ENCODE results near the gene AQP7. TPM values are rescaled to one million over a fixed set of nuclear protein-coding genes. Genes with fewer than 3 reads are reported as not detected.
A peak's percentile ranks its signal among the peaks of the same experiment; 100 is the strongest.
"Not testable (repeated sequence)": the region's sequence is repeated elsewhere in the genome, so short reads cannot be mapped to it uniquely, and the experiment has no call there.

Gene AQP7
- total RNA-seq, 1 donor from 2014 or later = 18.9 TPM

DNA sequence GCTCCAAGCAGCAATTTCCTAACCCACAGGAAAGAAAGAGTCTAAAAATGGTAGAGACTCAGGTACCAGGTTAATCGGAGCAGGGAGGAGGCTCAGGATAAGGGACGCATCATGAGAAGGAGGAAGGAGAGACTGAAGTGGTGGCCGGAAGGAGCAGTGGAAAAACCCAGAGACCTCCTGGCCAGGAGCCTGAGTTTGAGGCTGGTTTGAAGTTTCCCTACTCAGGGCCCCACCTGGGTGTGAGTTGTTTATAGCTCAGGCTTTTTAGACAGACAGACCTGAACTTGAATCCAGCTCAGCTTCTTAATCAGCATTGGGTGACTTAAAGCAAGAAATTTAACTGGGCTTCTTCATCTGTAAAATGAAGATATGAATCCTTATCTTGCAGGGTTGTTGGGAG, 11.9 kb upstream of the AQP7 start:
- intact Hi-C loops (cut with DNase I) = no loop called here
- H3K36me3 ChIP-seq = no peaks in the 10 kb centered on the region

DNA sequence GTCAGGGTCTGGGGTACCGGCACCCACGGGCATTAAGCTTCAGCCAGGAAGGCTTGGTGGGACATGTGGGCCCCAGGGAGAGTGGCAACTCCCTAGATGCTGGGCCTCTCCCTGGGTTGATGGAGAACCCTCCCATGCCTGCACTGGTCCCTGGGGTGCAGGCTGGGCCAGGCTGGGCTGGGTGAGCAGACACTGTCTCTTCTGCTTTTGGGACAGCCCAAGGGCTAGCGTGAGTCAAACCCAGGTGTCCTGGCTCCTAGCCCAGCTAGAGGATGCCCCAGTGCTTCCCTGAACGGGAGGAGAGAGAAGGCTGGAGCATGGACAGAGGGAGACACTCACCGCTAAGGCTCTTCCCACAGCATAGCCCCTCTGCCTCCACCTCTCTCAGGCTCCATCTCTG, 5.7 kb upstream of the AQP7 start:
- intact Hi-C loops (cut with DNase I) = no loop called here
- no peaks in the 10 kb centered on the region for H3K27me3 ChIP-seq

More for the DNA sequence above, 11.9 kb upstream of the AQP7 start:
- H3K27me3 ChIP-seq = no peaks in the 10 kb centered on the region
- TF ChIP-seq, protein P1, sequence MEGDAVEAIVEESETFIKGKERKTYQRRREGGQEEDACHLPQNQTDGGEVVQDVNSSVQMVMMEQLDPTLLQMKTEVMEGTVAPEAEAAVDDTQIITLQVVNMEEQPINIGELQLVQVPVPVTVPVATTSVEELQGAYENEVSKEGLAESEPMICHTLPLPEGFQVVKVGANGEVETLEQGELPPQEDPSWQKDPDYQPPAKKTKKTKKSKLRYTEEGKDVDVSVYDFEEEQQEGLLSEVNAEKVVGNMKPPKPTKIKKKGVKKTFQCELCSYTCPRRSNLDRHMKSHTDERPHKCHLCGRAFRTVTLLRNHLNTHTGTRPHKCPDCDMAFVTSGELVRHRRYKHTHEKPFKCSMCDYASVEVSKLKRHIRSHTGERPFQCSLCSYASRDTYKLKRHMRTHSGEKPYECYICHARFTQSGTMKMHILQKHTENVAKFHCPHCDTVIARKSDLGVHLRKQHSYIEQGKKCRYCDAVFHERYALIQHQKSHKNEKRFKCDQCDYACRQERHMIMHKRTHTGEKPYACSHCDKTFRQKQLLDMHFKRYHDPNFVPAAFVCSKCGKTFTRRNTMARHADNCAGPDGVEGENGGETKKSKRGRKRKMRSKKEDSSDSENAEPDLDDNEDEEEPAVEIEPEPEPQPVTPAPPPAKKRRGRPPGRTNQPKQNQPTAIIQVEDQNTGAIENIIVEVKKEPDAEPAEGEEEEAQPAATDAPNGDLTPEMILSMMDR (IDR thresholded peaks at IDR 0.05) = no peak
- no peak overlapping the region for H3K27ac ChIP-seq
- no peak overlapping the region for H3K4me3 ChIP-seq
- no peak for DNase-seq (ENCODE audit: low spot score in 2 of 2)
- H3K4me1 ChIP-seq = no peaks in the 10 kb centered on the region
- no peaks in the 10 kb centered on the region for H3K9me3 ChIP-seq

DNA sequence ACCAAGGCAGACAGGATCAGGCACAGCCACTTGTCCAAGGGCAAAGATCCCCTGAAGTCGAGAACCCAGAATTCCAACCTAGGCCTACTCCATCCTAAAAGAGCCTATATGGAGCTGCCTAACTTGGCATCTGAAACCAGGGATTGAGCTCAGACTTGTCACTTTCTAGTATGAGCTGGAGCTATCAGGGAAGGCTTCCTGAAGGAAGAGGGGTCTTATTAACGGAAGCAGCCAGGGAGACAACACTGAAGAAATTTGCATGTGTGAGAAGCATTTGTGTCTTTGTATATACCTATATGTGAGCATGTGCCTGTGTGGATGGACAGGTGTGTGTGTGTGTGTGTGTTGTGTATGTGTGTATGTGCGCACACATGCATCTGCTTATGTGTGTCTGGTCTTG, 4.7 kb upstream of the AQP7 start:
- no peak overlapping the region for H3K4me3 ChIP-seq
- TF ChIP-seq, protein P1 (IDR thresholded peaks at IDR 0.05) = no peak
- no peak overlapping the region for H3K27ac ChIP-seq
- no peaks in the 10 kb centered on the region for H3K36me3 ChIP-seq
- peaks cover 0 to 11% of the 10 kb centered on the region in 2 donors for H3K4me1 ChIP-seq
- no peaks in the 10 kb centered on the region for H3K27me3 ChIP-seq
- intact Hi-C loops (cut with DNase I) = no loop called here
- DNase-seq (ENCODE audit: low spot score in 2 of 2) = no peak
- H3K9me3 ChIP-seq = no peaks in the 10 kb centered on the region

More for the DNA sequence above, 5.7 kb upstream of the AQP7 start:
- TF ChIP-seq, protein P1 (IDR thresholded peaks at IDR 0.05) = no peak
- peaks cover 0 to 2% of the 10 kb centered on the region in 2 donors for H3K4me1 ChIP-seq
- no peaks in the 10 kb centered on the region for H3K9me3 ChIP-seq
- no peak for DNase-seq (ENCODE audit: low spot score in 2 of 2)
- H3K36me3 ChIP-seq = no peaks in the 10 kb centered on the region
- no peak overlapping the region for H3K4me3 ChIP-seq
- no peak overlapping the region for H3K27ac ChIP-seq

DNA sequence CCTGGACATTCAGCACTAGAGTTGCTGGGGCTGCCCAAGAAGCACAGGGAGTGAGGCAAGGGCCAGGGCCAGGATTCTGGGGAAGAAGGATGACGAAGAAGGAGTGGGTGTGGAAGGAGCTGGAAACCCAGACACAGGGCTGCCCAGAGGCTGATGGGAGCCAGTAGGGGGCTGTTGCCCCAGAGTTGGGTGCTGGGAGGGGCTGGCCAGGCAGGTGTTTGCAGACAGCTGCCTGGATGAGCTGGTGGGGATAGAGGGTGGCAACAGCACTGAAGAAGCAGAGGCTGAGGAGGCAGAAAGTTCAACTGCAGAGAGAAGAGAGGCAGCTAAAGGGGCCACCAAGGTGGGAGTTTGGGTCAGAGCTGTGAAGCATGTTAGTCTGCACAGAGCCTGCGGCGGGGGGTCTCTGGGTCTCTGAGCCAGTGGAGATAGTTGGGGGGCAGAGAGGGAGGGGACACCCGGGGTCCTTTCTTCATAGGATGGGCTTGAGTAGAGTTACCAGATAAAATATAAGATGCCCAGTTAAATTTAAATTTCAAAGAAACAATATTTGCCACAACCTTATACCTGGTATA, 2.5 kb upstream of the AQP7 start:
- no peaks in the 10 kb centered on the region for H3K9me3 ChIP-seq
- H3K4me3 ChIP-seq = no peak overlapping the region
- TF ChIP-seq, protein P1 (IDR thresholded peaks at IDR 0.05) = no peak
- H3K36me3 ChIP-seq = no peaks in the 10 kb centered on the region
- peaks cover 0 to 15% of the 10 kb centered on the region in 2 donors for H3K4me1 ChIP-seq
- intact Hi-C loops (cut with DNase I) = loop anchor here (5.0 kb wide), 1 partner anchor 112 kb away; no protein-coding TSS in a partner anchor
- DNase-seq (ENCODE audit: low spot score in 2 of 2) = no peak
- no peak overlapping the region for H3K27ac ChIP-seq
- no peaks in the 10 kb centered on the region for H3K27me3 ChIP-seq

DNA sequence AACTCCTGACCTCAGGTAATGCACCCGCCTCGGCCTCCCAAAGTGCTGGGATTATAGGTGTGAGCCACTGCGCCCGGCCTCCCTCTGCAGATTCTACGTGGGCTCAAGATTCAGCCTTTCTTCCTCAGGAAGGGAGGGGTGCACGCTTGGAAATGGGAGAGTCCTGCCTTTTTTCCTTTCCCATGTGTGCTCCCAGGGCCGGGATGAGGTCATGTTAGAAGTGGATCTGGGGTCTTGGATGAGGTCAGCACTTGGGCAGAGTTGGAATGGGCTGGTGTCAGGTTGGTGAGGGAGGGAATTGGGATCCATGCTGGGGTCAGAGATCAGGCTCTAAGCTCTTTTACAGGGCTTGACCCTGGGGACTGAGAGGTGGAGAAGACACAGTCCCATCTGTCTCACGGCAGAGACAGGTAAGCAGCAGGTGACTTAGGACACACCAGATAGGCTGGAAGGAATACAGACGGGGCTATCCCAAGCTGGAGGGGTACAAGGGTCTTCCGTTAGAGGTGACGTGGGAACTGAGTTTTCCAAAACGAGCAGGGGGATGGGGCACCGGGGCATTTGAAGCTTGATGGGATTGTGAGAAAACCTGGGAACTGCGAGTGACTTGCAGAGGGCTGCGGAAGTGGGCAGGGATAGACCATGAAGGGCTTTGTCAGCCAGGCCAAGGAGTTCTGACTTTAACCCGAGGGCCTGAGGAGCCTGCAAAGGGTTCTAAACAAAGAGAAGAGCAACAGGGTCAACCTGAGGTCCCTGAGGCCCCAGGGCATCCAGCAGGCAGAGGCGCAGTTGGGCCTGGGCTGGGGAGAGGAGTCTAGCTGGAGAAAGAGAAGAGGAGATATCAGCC, 1.8 kb upstream of the AQP7 start:
- Histone ChIP-seq H3K27ac (no peak overlapping the region), H3K27me3 (no peaks in the 10 kb centered on the region), H3K4me3 (no peak overlapping the region), H3K4me1 (peaks cover 0 to 15% of the 10 kb centered on the region in 2 donors), H3K36me3 (no peaks in the 10 kb centered on the region), H3K9me3 (no peaks in the 10 kb centered on the region)
- intact Hi-C loops (cut with DNase I) = loop anchor here (5.0 kb wide), 1 partner anchor 113 kb away; no protein-coding TSS in a partner anchor
- no peak for DNase-seq (ENCODE audit: low spot score in 2 of 2)
- TF ChIP-seq, protein P1 (IDR thresholded peaks at IDR 0.05) = no peak

DNA sequence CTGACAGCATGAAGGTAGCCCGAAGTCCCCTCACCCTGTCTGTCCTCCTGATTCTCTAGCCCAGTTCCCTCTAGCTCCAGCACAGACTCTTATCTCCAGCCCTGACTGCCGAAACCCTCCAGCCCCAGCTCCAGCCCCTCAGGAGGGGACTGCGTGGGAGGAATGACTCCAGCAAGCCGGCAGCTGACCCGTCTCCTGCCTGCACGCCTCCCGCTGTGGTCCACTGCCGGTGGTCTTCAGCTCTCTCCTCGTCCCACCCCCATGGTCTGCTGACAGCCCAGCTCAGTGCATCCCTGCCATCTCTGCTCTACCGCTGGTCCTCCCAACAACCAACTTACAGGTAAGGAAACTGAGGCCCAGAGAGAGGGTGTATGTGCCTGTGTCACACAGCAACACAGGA, 559 bp downstream of the AQP7 start:
- H3K27me3 ChIP-seq; H3K4me3 ChIP-seq; H3K36me3 ChIP-seq; H3K9me3 ChIP-seq; DNase-seq (ENCODE audit: low spot score in 2 of 2): not testable (repeated sequence)
- Histone ChIP-seq H3K27ac (peak overlapping the region; percentile 41 to 53), H3K4me1 (peaks cover 0 to 15% of the 10 kb centered on the region in 2 donors)
- intact Hi-C loops (cut with DNase I) = loop anchor here (5.0 kb wide), 1 partner anchor 115 kb away; no protein-coding TSS in a partner anchor

DNA sequence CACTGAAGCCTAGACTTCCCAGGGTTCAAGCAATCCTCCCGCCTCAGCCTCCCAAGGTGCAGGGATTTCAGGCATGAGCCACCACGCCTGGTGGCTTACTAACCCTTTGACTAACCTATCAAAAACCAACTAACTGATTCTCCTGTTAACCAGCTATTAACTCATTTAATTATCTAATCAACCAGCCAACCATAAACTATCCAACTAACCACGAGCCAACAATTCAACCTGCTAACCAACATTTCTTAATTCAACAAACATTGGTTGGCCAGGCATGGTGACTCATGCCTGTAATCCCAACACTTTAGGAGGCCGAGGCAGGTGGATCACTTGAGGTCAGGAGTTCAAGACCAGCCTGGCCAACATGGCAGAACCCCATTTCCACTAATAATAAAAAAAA, 3.3 kb downstream of the AQP7 start:
- H3K27ac ChIP-seq; intact Hi-C loops (cut with DNase I); H3K4me3 ChIP-seq; DNase-seq (ENCODE audit: low spot score in 2 of 2); H3K36me3 ChIP-seq; H3K9me3 ChIP-seq; H3K27me3 ChIP-seq: not testable (repeated sequence)
- peaks cover 0 to 15% of the 10 kb centered on the region in 2 donors for H3K4me1 ChIP-seq

DNA sequence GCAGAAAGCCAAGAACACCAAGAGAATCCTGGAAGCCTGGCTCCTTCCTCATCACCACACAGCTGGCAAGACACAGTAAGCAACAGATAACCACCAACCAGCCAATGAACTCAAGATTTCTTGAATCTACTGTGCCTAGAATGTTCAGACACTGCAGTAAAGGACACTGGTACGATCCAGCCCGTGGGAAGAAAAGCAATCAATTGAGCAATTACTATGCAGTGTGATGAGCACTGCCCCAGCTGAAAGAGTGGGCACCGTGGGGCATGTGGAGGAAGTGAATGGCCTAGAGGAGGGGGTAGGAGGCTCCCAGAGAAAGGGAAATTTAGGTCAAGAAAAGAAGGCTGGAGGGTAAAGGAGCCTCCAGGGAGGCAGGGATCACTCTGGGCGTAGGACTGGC, 4.6 kb downstream of the AQP7 start:
- H3K9me3 ChIP-seq; H3K27me3 ChIP-seq; DNase-seq (ENCODE audit: low spot score in 2 of 2); H3K4me3 ChIP-seq; H3K36me3 ChIP-seq; intact Hi-C loops (cut with DNase I); H3K27ac ChIP-seq: not testable (repeated sequence)
- peaks cover 0 to 13% of the 10 kb centered on the region in 2 donors for H3K4me1 ChIP-seq
